Measurements from ENCODE around the gene SPINK7.
"Not testable (repeated sequence)": the region's sequence is repeated elsewhere in the genome, so short reads cannot be mapped to it uniquely, and the experiment has no call there.

Gene SPINK7

DNA sequence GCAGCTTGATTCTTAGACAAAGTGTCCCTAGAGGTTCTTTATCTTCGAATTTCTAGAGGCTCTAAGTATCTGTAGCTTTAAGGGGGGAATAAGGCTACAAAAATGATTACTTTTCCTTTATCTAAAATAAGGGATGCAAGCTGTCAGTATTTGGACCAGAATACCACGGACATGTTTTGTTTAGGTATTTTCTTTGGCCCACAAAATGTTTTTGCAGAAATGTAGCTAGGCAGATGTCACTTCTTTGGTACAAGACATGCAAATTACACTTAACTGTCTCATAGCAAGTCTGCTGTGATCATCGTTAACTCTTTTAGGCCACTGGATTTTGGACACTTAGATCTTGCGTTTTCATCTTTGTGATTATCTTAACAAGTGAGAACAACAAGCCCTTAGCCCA lies 2.5 kb downstream of the SPINK7 start:
- Mint-ChIP-seq H3K36me3 (ENCODE audit: low read depth) (no peaks in the 10 kb centered on the region), H3K4me1 (no peaks in the 10 kb centered on the region), H3K9me3 (peaks cover 6% of the 10 kb centered on the region), H3K4me3 (no peak overlapping the region), H3K27me3 (ENCODE audit: low read depth) (no peaks in the 10 kb centered on the region), H3K27ac (peak overlapping the region in 2 of 3 experiments; percentile 66 to 80)
- TF ChIP-seq, protein P1, sequence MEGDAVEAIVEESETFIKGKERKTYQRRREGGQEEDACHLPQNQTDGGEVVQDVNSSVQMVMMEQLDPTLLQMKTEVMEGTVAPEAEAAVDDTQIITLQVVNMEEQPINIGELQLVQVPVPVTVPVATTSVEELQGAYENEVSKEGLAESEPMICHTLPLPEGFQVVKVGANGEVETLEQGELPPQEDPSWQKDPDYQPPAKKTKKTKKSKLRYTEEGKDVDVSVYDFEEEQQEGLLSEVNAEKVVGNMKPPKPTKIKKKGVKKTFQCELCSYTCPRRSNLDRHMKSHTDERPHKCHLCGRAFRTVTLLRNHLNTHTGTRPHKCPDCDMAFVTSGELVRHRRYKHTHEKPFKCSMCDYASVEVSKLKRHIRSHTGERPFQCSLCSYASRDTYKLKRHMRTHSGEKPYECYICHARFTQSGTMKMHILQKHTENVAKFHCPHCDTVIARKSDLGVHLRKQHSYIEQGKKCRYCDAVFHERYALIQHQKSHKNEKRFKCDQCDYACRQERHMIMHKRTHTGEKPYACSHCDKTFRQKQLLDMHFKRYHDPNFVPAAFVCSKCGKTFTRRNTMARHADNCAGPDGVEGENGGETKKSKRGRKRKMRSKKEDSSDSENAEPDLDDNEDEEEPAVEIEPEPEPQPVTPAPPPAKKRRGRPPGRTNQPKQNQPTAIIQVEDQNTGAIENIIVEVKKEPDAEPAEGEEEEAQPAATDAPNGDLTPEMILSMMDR (IDR thresholded peaks at IDR 0.05; ENCODE audit: unreplicated experiment in 3 of 3) = no peak

DNA sequence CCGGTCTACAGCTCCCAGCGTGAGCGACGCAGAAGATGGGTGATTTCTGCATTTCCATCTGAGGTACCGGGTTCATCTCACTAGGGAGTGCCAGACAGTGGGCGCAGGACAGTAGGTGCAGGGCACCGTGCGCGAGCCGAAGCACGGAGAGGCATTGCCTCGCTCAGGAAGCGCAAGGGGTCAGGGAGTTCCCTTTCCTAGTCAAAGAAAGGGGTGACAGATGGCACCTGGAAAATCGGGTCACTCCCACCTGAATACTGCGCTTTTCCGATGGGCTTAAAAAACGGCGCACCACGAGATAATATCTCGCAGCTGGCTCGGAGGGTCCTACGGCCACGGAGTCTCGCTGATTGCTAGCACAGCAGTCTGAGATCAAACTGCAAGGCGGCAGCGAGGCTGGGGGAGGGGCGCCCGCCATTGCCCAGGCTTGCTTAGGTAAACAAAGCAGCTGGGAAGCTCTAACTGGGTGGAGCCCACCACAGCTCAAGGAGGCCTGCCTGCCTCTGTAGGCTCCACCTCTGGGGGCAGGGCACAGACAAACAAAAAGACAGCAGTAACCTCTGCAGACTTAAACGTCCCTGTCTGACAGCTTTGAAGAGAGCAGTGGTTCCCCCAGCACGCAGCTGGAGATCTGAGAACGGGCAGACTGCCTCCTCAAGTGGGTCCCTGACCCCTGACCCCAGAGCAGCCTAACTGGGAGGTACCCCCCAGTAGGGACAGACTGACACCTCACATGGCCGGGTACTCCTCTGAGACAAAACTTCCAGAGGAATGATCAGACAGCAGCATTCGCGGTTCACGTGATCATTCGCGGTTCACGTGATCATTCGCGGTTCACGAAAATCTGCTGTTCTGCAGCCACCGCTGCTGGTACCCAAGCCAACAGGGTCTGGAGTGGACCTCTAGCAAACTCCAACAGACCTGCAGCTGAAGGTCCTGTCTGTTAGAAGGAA lies 8.1 kb downstream of the SPINK7 start:
- not testable (repeated sequence) for H3K36me3 Mint-ChIP-seq (ENCODE audit: low read depth); H3K9me3 Mint-ChIP-seq; H3K27me3 Mint-ChIP-seq (ENCODE audit: low read depth); H3K4me1 Mint-ChIP-seq
- peak overlapping the region; percentile 83 to 88 (median 86) for H3K4me3 Mint-ChIP-seq
- H3K27ac Mint-ChIP-seq = peak overlapping the region; percentile 85 to 96 (median 89)

DNA sequence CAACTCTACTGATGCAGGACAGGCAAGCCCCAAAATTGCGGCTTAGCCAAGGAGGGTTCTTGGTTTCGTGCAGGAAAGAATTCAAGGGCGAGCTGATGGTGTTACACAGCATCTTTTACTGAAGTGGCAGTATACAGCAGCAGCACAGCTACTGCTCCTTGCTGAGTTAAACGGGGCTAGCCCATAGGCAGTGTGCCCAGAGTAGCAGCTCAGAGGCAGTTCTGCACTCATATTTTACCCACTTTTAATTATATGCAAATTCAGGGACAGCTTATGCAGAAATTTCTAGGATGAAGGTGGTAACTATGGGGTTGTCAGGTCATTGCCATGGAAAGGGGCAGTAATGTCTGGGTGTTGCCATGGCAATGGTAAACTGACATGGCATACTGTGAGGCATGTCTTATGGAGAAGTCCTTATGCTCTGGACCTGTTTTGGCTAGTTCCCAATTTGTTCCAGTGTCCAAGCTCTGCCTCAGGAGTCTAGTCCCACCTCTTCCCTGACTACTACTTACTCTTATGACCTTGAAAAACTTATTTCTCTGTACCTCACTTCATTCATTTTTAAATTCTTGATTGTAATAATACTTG lies 21.1 kb downstream of the SPINK7 start:
- no peaks in the 10 kb centered on the region for H3K27me3 Mint-ChIP-seq (ENCODE audit: low read depth)
- no peak overlapping the region for H3K4me3 Mint-ChIP-seq
- H3K9me3 Mint-ChIP-seq = peaks cover 17% of the 10 kb centered on the region
- no peaks in the 10 kb centered on the region for H3K4me1 Mint-ChIP-seq
- TF ChIP-seq, protein P1 (IDR thresholded peaks at IDR 0.05; ENCODE audit: unreplicated experiment in 3 of 3) = no peak
- peaks cover 7% of the 10 kb centered on the region for H3K36me3 Mint-ChIP-seq (ENCODE audit: low read depth)
- no peak overlapping the region for H3K27ac Mint-ChIP-seq

DNA sequence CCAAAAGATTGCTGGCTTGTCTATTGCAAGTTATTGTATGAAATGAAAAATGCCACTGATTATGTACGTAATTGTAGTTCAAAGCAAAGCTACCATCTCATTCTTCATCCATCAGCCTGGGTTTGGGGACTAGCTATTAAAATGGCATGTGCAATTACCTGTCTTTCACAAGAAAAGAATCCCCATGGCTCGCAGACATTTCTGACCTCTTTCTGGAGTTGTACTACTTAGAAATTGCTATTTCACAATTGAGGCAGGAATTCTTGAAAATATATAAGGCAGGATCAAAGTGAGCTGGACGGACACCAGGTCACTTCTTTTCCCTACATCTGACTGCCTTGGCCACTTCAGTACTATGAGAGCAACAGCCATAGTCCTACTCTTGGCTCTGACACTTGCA lies 23.0 kb downstream of the SPINK7 start, which contains the start of gene SPINK9:
Gene SPINK9 (plus strand): TSS at position 301 of the 400 bp plus-strand sequence. CDS start 55 bp downstream, at position 356.
- Mint-ChIP-seq H3K4me3 (no peak within 1 kb of the TSS), H3K4me1 (no peaks in the 10 kb centered on the region), H3K27ac (no peak within 1 kb of the TSS), H3K9me3 (peaks cover 11% of the 10 kb centered on the region), H3K27me3 (ENCODE audit: low read depth) (no peaks in the 10 kb centered on the region), H3K36me3 (ENCODE audit: low read depth) (peaks cover 7% of the 10 kb centered on the region)
- TF ChIP-seq, protein P1 (IDR thresholded peaks at IDR 0.05; ENCODE audit: unreplicated experiment in 3 of 3) = no peak

DNA sequence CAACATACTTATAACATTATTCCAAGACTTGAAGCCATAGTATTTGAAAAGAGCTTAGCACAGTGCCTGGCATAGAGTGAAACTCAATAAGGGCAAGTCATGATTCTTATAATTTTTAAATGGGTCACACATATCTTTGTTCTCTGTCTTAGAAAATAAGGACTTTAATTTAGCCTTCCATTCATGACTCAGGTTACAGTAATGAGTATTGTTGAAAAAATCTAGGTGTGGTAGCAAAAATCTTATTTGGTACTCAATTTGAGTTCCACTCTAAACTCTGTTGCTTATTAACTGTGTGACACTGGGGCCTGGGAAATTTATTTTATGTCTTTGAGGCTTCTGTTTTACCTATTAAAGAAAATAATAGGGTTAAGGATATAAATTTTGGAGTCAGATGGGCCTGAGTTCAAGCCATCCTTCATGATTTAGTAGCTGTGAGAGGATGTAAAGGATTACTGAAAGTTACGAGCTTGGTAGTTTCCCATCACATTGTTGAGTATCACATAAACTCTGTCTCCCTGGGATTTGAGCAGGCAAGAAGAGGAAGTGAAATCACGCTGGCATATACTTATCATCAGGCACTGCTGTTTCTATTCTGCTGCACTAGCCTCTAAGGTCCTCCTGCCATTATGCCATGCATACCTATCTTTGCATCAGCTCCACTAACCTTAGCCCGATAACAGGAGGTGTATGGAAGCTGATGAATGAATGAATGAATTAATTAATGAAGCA lies 24.6 kb downstream of the SPINK7 start:
- Mint-ChIP-seq H3K27ac (no peak overlapping the region), H3K4me3 (no peak overlapping the region), H3K4me1 (no peaks in the 10 kb centered on the region), H3K9me3 (peaks cover 3% of the 10 kb centered on the region), H3K27me3 (ENCODE audit: low read depth) (no peaks in the 10 kb centered on the region), H3K36me3 (ENCODE audit: low read depth) (no peaks in the 10 kb centered on the region)
- TF ChIP-seq, protein P1 (IDR thresholded peaks at IDR 0.05; ENCODE audit: unreplicated experiment in 3 of 3) = no peak
